ENCODE results near the gene PPFIA1.

DNA sequence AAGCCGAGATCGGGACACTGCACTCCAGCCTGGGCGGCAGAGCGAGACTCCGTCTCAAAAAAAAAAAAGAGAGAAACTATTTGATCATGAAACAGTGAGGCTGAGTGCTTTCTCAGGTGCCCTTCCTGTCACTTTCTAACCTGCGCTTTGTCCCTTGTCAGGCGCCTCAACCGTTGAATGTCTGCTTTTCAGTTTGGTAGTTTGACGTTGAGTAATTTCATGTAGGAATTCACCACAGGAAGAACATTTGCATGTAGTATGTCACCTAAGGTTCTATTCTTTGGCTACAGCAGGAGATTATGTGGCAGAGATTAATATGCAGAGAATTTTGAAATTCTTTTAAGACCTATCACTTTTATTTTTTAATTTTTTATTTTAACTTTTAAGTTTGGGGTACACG is 57.2 kb downstream of the PPFIA1 start:
- TF ChIP-seq, protein P1, sequence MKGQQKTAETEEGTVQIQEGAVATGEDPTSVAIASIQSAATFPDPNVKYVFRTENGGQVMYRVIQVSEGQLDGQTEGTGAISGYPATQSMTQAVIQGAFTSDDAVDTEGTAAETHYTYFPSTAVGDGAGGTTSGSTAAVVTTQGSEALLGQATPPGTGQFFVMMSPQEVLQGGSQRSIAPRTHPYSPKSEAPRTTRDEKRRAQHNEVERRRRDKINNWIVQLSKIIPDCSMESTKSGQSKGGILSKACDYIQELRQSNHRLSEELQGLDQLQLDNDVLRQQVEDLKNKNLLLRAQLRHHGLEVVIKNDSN (IDR thresholded peaks at IDR 0.05): no peak
- TF ChIP-seq RAD21 (IDR thresholded peaks at IDR 0.05; ENCODE audit: low read depth): no peak
- no peak for TF ChIP-seq EP300 (IDR thresholded peaks at IDR 0.05; ENCODE audit: borderline replicate concordance)
